Aorta (tissue), 5 donors: ENCODE data around the gene SRC. TPM values are rescaled to one million over a fixed set of nuclear protein-coding genes. Genes with fewer than 3 reads are reported as not detected.
A peak's percentile ranks its signal among the peaks of the same experiment; 100 is the strongest.

ENCODE experiments used
- ATAC-seq: fragments of 200-7000 bp; cut with Tn5 transposase; one replicate; pipeline ENCODE4 v1.9.1; 2022; ENCODE audit warnings: moderate library complexity; ENCODE audit not compliant: low FRiP score
- DNase-seq, 2 donors: peaks; one replicate each; pipeline ENCODE4 v3.0.0-alpha.2; 2020
- H3K27ac ChIP-seq, 2 donors: one replicate each; pipeline ENCODE4 v1.5.1; 2013; ENCODE audit warnings: low read length in 2 of 2, mild to moderate bottlenecking in 2 of 2, moderate library complexity in 2 of 2, control low read depth in 1 of 2, inconsistent platforms in 1 of 2, low read depth in 1 of 2
- H3K27me3 ChIP-seq, 2 donors: one replicate each; pipeline ENCODE4 v1.6.1; 2013; ENCODE audit warnings: control low read depth in 1 of 2, low read length in 1 of 2, mild to moderate bottlenecking in 1 of 2, moderate library complexity in 1 of 2; ENCODE audit not compliant: insufficient read depth in 2 of 2, control insufficient read depth in 1 of 2
- H3K36me3 ChIP-seq, 2 donors: one replicate each; pipeline ENCODE4 v1.6.1; 2013; ENCODE audit warnings: control low read depth in 1 of 2, low read length in 1 of 2, mild to moderate bottlenecking in 1 of 2; ENCODE audit not compliant: insufficient read depth in 2 of 2, control insufficient read depth in 1 of 2
- H3K4me1 ChIP-seq, 2 donors: one replicate each; pipeline ENCODE4 v1.6.1; 2013; ENCODE audit warnings: low read length in 2 of 2, control low read depth in 1 of 2, mild to moderate bottlenecking in 1 of 2, moderate library complexity in 1 of 2; ENCODE audit not compliant: insufficient read depth in 2 of 2, control insufficient read depth in 1 of 2
- H3K4me3 ChIP-seq, 2 donors: one replicate each; pipeline ENCODE4 v1.5.1; 2013; ENCODE audit warnings: low read length in 2 of 2, control low read depth in 1 of 2, mild to moderate bottlenecking in 1 of 2
- H3K9me3 ChIP-seq: one replicate; pipeline ENCODE4 v1.6.1; 2013; ENCODE audit warnings: mild to moderate bottlenecking, low read length; ENCODE audit not compliant: control insufficient read depth
- WGBS, 2 donors: extraction: QIAGEN DNeasy Blood & Tissue Kit; methylation state at CpG; one replicate each; pipeline ENCODE4 v1.1.7; 2013; 5-methylcytosine and 5-hydroxymethylcytosine counted together
- intact Hi-C, 2 donors: fragments of 100-400 bp; cut with DNase I; formaldehyde crosslinking; loops; one replicate each; pipeline versions ENCODE4 v1.14.2 to v1.15.0; 2022
- polyA plus RNA-seq, 2 donors: library from polyadenylated mRNA; stranded (reverse); fragments of 200-250 nt; gene quantifications; one replicate each; pipeline ENCODE4 v1.2.3, GENCODE V29; 2013
- total RNA-seq, 2 donors: library from RNA; stranded (reverse); fragmentation: NEBNext Ultra II Directional; extraction: Animal tissue kit (Norgen Biotek cat#: 25700); gene quantifications; one replicate each; pipeline ENCODE4 v1.2.1, GENCODE V29; 2021
- donor health status: healthy with polysubstance abuse.
- donor health status: Bipolar disorder and iron deficiency.
- donor health status: DM: no; HTN: no; CAD: no.
- donor health status: DM: no; HTN: no; CAD: no.
- donor health status: DM: yes; HTN: yes; CAD: no.

Gene SRC
- total and polyA plus RNA-seq, 4 donors, result 16.7 to 72.4 (median 41.2) TPM

DNA sequence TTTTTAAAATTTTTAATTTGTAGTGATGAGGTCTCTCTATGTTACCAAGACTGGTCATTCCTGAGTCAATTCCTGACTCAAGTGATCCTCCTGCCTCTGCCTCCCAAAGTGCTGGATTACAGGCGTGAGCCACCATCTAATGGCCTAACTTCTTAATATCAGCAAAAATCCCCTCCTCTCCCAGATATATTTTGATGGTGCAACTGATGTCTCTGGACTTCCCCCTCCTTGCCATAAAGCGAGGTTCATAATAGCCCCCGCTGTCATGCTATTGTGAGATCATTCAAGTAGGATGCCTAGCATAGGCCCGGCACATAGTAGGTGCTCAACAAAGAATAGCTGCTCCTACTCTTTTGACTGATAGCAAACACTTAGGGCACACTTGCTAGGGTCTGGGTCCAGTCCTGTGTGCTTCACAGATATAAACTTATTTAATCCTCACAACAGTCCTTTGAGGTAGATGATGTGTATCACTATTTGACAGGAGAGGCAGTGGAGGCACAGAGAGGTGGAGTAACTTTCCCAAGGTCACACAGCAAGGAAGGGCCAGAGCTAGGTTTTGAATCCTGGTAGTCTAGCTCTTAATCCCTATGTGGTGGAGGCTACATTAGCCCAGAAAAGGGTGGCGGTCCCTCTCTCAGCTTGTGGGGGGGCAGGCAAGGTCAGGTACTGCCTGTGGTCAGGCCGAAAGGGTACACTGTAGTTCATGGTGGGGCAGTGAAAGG is 14.6 kb downstream of the SRC start:
- H3K27ac ChIP-seq, result no peak overlapping the region
- H3K9me3 ChIP-seq, result no peaks in the 10 kb centered on the region
- H3K27me3 ChIP-seq, result no peaks in the 10 kb centered on the region
- no peaks in the 10 kb centered on the region for H3K4me1 ChIP-seq
- 94 to 95% methylated on average over 6 of the region's 6 CpGs for WGBS, 2 donors
- H3K4me3 ChIP-seq, result no peak overlapping the region
- H3K36me3 ChIP-seq, result no peaks in the 10 kb centered on the region
- intact Hi-C loops, result no loop called here
- ATAC-seq (no peak), DNase-seq (peak in 1 of 2 donors; percentile 49)

- H3K36me3 ChIP-seq, result no peaks in the 10 kb centered on the region
- intact Hi-C loops, result no loop called here
- no peak overlapping the region for H3K4me3 ChIP-seq
- 57 to 66% methylated on average over 8 of the region's 8 CpGs for WGBS, 2 donors
- DNase-seq (peak in 1 of 2 donors; percentile 57), ATAC-seq (no peak)
- no peaks in the 10 kb centered on the region for H3K27me3 ChIP-seq
- H3K27ac ChIP-seq, result no peak overlapping the region
- H3K9me3 ChIP-seq, result no peaks in the 10 kb centered on the region
- no peaks in the 10 kb centered on the region for H3K4me1 ChIP-seq
Measured at GRCh38 chr20:37361336-37361735, 15.4 kb downstream of the SRC start.

- Histone ChIP-seq H3K36me3 (no peaks in the 10 kb centered on the region), H3K9me3 (no peaks in the 10 kb centered on the region), H3K4me1 (no peaks in the 10 kb centered on the region), H3K4me3 (no peak overlapping the region), H3K27ac (no peak overlapping the region), H3K27me3 (no peaks in the 10 kb centered on the region)
- DNase-seq (peak in 1 of 2 donors; percentile 62), ATAC-seq (no peak)
- intact Hi-C loops, result no loop called here
- WGBS, 2 donors, result 78 to 84% methylated on average over 10 of the region's 10 CpGs
Measured at GRCh38 chr20:37362231-37362792, 16.4 kb downstream of the SRC start.

- H3K4me1 ChIP-seq, result no peaks in the 10 kb centered on the region
- 95 to 96% methylated on average over 9 of the region's 9 CpGs for WGBS, 2 donors
- no peak for DNase-seq
Measured at GRCh38 chr20:37362821-37363220, 16.9 kb downstream of the SRC start.

GRCh38 chr20:37363221-37364012 is 17.5 kb downstream of the SRC start:
- intact Hi-C loops, result no loop called here
- Histone ChIP-seq H3K9me3 (no peaks in the 10 kb centered on the region), H3K27me3 (no peaks in the 10 kb centered on the region), H3K4me3 (no peak overlapping the region), H3K27ac (no peak overlapping the region), H3K4me1 (no peaks in the 10 kb centered on the region), H3K36me3 (no peaks in the 10 kb centered on the region)
- DNase-seq (peak in 1 of 2 donors; percentile 55), ATAC-seq (no peak)
- 62 to 73% methylated on average over 22 to 24 of the region's 24 CpGs for WGBS, 2 donors

More at GRCh38 chr20:37362821-37363220, 16.9 kb downstream of the SRC start:
- Histone ChIP-seq H3K4me3 (no peak overlapping the region), H3K27ac (no peak overlapping the region), H3K9me3 (no peaks in the 10 kb centered on the region), H3K36me3 (no peaks in the 10 kb centered on the region), H3K27me3 (no peaks in the 10 kb centered on the region)
- no peak for ATAC-seq
- intact Hi-C loops, result no loop called here

GRCh38 chr20:37364013-37364926 is 18.3 kb downstream of the SRC start:
- Histone ChIP-seq H3K27ac (no peak overlapping the region), H3K9me3 (no peaks in the 10 kb centered on the region), H3K4me1 (no peaks in the 10 kb centered on the region), H3K27me3 (no peaks in the 10 kb centered on the region), H3K4me3 (no peak overlapping the region), H3K36me3 (no peaks in the 10 kb centered on the region)
- no peak for ATAC-seq
- WGBS, 2 donors, result 86 to 90% methylated on average over 21 of the region's 21 CpGs
- peak in 1 of 2 donors; percentile 68 for DNase-seq
- intact Hi-C loops, result no loop called here

DNA sequence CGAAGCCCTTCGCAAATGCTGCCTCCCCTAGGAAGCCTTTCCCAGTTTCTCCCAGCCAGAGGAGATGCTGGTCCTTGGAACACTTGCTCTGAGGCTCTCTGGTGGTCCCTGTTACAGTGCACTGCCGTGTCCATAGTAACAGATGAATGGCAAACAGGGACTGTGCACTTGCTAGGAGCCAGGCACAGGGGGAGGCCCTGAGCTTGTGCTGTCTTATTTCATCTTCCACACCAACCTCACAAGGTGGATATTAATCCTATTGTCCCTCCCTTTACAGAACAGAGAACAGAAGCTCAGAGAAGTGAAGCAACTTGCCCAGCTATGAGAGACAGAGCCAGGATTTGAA is 19.0 kb downstream of the SRC start:
- DNase-seq (peak in 1 of 2 donors; percentile 12), ATAC-seq (no peak)
- H3K27ac ChIP-seq, result no peak overlapping the region
- H3K27me3 ChIP-seq, result no peaks in the 10 kb centered on the region
- intact Hi-C loops, result no loop called here
- H3K4me1 ChIP-seq, result no peaks in the 10 kb centered on the region
- 77 to 78% methylated on average over 3 of the region's 3 CpGs for WGBS, 2 donors
- no peaks in the 10 kb centered on the region for H3K9me3 ChIP-seq
- no peak overlapping the region for H3K4me3 ChIP-seq
- no peaks in the 10 kb centered on the region for H3K36me3 ChIP-seq
